Measurements from ENCODE around the gene FUT2. TPM values are rescaled to one million over a fixed set of nuclear protein-coding genes. Genes with fewer than 3 reads are reported as not detected.

The FUT2 gene
- polyA plus RNA-seq, 1 donor (not counting 4 experiments of a cell fraction or from before 2014, with no cell fraction given) = 2.3 TPM

DNA sequence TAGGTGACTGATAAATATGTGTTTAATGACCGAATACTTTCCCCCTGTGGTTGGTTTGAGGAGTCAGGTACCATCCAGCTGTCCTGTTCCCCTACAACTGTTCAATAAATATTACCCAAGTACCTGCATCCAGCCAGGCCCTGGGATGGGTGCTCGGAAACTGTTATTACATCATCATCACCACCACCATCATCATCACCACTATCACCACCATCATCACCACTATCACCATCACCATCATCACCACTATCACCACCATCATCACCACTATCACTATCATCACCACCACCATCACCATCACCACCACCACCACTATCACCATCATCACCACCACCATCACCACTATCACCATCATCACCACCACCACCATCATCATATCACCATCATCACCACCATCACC, 27.0 kb upstream of the FUT2 start:
- no peak for DNase-seq (ENCODE audit: low read depth, low spot score)

DNA sequence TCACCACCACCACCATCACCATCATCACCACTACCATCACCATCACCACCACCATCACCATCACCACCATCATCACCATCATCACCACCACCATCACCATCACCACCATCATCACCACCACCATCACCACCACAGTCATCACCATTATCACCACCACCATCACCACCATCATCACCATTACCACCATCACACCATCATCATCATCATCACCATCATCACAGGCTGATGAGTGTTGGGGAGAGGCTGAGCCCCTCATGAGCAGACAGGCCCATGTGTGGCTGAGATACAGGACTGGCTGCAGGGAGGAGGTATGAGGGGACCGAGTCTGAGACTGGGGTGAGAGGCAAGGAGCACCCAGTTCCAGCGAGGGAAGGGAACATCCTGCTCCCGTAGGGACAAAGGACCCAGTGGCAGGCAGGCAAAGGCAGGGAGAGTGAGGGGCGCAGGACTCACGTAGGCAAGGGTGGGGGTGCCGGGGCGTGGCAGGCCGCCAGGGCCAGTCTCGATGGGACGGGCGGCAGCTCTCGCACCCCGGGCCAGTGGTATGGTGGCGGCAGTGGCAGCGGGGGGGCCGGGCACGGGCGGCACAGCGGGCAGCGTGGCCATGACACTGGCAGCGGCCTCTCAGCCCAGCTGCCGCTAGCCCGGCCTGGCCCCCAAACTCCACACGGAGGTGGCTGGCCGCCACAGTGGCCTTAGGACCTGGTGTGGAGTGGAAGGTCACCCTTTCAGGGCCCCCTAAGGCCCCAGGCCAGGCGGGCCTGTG, 25.7 kb upstream of the FUT2 start:
- H3K4me1 ChIP-seq (ENCODE audit: control insufficient read depth, extremely low read depth, insufficient read depth, low read length) = no peaks in the 10 kb centered on the region
- no peaks in the 10 kb centered on the region for H3K9me3 ChIP-seq (ENCODE audit: control insufficient read depth, low read depth, low read length)
- FAIRE-seq (no peak), DNase-seq (ENCODE audit: low read depth, low spot score) (no peak)
- no peaks in the 10 kb centered on the region for H3K36me3 ChIP-seq (ENCODE audit: control insufficient read depth in 2 of 2, extremely low read depth in 1 of 2, insufficient read depth in 2 of 2, low read length in 2 of 2)
- H3K27ac ChIP-seq (ENCODE audit: control insufficient read depth, insufficient read depth, low read length) = no peak overlapping the region
- no peak overlapping the region for H3K4me2 ChIP-seq (ENCODE audit: control insufficient read depth, extremely low read depth, insufficient read depth, low read depth, low read length)
- H4K20me1 ChIP-seq (ENCODE audit: control insufficient read depth, extremely low read depth, insufficient read depth, low read length) = no peaks in the 10 kb centered on the region
- H3K4me3 ChIP-seq (ENCODE audit: control insufficient read depth in 2 of 3, extremely low read depth in 1 of 3, insufficient read depth in 2 of 3, low read depth in 1 of 3, low read length in 3 of 3) = no peak overlapping the region
- dilution Hi-C loops (cut with MboI; ENCODE audit: extremely low pct_ligation_motif_present, low sequenced_read_pairs) = no loop called here
- no peaks in the 10 kb centered on the region for H3K27me3 ChIP-seq (ENCODE audit: control insufficient read depth, extremely low read depth, insufficient read depth, low read length)
- H3K9ac ChIP-seq (ENCODE audit: control insufficient read depth, extremely low read depth, insufficient read depth, low read length) = no peak overlapping the region
- no peaks in the 10 kb centered on the region for H3K79me2 ChIP-seq (ENCODE audit: control insufficient read depth, insufficient read depth, low read length)
- H3K9me1 ChIP-seq (ENCODE audit: control insufficient read depth, extremely low read depth, insufficient read depth, low read length) = no peaks in the 10 kb centered on the region
- no peak for TF ChIP-seq EZH2 (IDR thresholded peaks at IDR 0.05; ENCODE audit: low read length)
- TF ChIP-seq, protein P1, sequence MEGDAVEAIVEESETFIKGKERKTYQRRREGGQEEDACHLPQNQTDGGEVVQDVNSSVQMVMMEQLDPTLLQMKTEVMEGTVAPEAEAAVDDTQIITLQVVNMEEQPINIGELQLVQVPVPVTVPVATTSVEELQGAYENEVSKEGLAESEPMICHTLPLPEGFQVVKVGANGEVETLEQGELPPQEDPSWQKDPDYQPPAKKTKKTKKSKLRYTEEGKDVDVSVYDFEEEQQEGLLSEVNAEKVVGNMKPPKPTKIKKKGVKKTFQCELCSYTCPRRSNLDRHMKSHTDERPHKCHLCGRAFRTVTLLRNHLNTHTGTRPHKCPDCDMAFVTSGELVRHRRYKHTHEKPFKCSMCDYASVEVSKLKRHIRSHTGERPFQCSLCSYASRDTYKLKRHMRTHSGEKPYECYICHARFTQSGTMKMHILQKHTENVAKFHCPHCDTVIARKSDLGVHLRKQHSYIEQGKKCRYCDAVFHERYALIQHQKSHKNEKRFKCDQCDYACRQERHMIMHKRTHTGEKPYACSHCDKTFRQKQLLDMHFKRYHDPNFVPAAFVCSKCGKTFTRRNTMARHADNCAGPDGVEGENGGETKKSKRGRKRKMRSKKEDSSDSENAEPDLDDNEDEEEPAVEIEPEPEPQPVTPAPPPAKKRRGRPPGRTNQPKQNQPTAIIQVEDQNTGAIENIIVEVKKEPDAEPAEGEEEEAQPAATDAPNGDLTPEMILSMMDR (optimal IDR thresholded peaks at IDR 0.05 in 1 of 3, IDR thresholded peaks at IDR 0.05 in 1 of 3, conservative IDR thresholded peaks at IDR 0.05 in 1 of 3; ENCODE audit: extremely low read depth in 1 of 3, insufficient read depth in 2 of 3, low read length in 3 of 3) = no peak
- H2AFZ ChIP-seq (ENCODE audit: control insufficient read depth, low read length) = no peak overlapping the region

More for the DNA sequence above, 27.0 kb upstream of the FUT2 start:
- no peaks in the 10 kb centered on the region for H3K27me3 ChIP-seq (ENCODE audit: control insufficient read depth, extremely low read depth, insufficient read depth, low read length)
- dilution Hi-C loops (cut with MboI; ENCODE audit: extremely low pct_ligation_motif_present, low sequenced_read_pairs) = no loop called here
- no peak overlapping the region for H2AFZ ChIP-seq (ENCODE audit: control insufficient read depth, low read length)
- no peaks in the 10 kb centered on the region for H3K36me3 ChIP-seq (ENCODE audit: control insufficient read depth in 2 of 2, extremely low read depth in 1 of 2, insufficient read depth in 2 of 2, low read length in 2 of 2)
- no peaks in the 10 kb centered on the region for H3K9me3 ChIP-seq (ENCODE audit: control insufficient read depth, low read depth, low read length)
- H3K27ac ChIP-seq (ENCODE audit: control insufficient read depth, insufficient read depth, low read length) = no peak overlapping the region
- H3K9ac ChIP-seq (ENCODE audit: control insufficient read depth, extremely low read depth, insufficient read depth, low read length) = no peak overlapping the region
- no peak for FAIRE-seq
- TF ChIP-seq, protein P1 (optimal IDR thresholded peaks at IDR 0.05 in 1 of 3, IDR thresholded peaks at IDR 0.05 in 1 of 3, conservative IDR thresholded peaks at IDR 0.05 in 1 of 3; ENCODE audit: extremely low read depth in 1 of 3, insufficient read depth in 2 of 3, low read length in 3 of 3) = no peak
- no peak for TF ChIP-seq EZH2 (IDR thresholded peaks at IDR 0.05; ENCODE audit: low read length)
- H3K4me3 ChIP-seq (ENCODE audit: control insufficient read depth in 2 of 3, extremely low read depth in 1 of 3, insufficient read depth in 2 of 3, low read depth in 1 of 3, low read length in 3 of 3) = no peak overlapping the region
- H3K79me2 ChIP-seq (ENCODE audit: control insufficient read depth, insufficient read depth, low read length) = no peaks in the 10 kb centered on the region
- H3K4me1 ChIP-seq (ENCODE audit: control insufficient read depth, extremely low read depth, insufficient read depth, low read length) = no peaks in the 10 kb centered on the region
- H4K20me1 ChIP-seq (ENCODE audit: control insufficient read depth, extremely low read depth, insufficient read depth, low read length) = no peaks in the 10 kb centered on the region
- no peaks in the 10 kb centered on the region for H3K9me1 ChIP-seq (ENCODE audit: control insufficient read depth, extremely low read depth, insufficient read depth, low read length)
- no peak overlapping the region for H3K4me2 ChIP-seq (ENCODE audit: control insufficient read depth, extremely low read depth, insufficient read depth, low read depth, low read length)

Data from keratinocyte (primary cell).